22Rv1 (cell line): Measurements from ENCODE around the gene IGSF9.
A peak's percentile ranks its signal among the peaks of the same experiment; 100 is the strongest.

ENCODE experiments used
- H3K27ac ChIP-seq: fragments of 450-650 bp; 2 replicates; pipeline ENCODE4 v1.5.1; 2017
- ZFX ChIP-seq: fragments of 450-650 bp; IDR thresholded peaks from 2 replicates; pipeline ENCODE4 v1.6.1; 2017; ENCODE audit warnings: antibody characterized with exemption, borderline replicate concordance
- TF ChIP-seq, protein P1 (sequence below): fragments of 450-650 bp; IDR thresholded peaks from 2 replicates; pipeline ENCODE4 v1.5.1; 2017; ENCODE audit warnings: mild to moderate bottlenecking

Gene IGSF9

GRCh38 chr1:159936273-159936904, 9.0 kb downstream of the IGSF9 start:
- no peak for TF ChIP-seq ZFX
- TF ChIP-seq, protein P1, sequence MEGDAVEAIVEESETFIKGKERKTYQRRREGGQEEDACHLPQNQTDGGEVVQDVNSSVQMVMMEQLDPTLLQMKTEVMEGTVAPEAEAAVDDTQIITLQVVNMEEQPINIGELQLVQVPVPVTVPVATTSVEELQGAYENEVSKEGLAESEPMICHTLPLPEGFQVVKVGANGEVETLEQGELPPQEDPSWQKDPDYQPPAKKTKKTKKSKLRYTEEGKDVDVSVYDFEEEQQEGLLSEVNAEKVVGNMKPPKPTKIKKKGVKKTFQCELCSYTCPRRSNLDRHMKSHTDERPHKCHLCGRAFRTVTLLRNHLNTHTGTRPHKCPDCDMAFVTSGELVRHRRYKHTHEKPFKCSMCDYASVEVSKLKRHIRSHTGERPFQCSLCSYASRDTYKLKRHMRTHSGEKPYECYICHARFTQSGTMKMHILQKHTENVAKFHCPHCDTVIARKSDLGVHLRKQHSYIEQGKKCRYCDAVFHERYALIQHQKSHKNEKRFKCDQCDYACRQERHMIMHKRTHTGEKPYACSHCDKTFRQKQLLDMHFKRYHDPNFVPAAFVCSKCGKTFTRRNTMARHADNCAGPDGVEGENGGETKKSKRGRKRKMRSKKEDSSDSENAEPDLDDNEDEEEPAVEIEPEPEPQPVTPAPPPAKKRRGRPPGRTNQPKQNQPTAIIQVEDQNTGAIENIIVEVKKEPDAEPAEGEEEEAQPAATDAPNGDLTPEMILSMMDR = peak; percentile 99
- H3K27ac ChIP-seq = peak overlapping the region; percentile 43; the same call in 1 of the 2 replicates

DNA sequence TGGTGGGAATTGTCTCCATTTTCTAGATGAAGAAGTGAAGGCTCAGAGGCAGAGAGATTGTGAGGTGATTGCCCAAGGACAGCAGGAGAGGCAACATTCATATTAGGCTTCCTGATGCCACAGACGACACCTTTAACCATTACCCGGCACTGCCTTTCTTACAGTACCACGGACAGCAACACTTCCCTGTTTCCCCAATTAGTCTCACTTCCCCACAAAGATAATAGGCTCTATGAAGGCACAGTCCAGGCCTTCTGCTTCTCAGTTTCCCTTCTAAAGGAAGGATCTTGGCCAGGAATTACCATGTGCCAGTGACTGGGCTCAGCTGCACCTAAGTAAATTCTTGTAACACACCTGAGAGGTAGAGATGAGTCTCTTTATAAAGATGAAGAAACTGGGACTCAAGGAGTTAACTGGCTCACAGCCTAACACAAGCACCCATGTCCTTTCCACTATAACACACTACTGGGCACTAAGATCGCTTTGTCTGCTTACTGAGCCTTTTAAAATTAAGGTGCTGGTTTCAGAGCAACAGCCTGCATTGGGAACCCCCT, 9.6 kb downstream of the IGSF9 start:
- TF ChIP-seq, protein P1 = no peak
- TF ChIP-seq ZFX = no peak
- no peak overlapping the region for H3K27ac ChIP-seq

DNA sequence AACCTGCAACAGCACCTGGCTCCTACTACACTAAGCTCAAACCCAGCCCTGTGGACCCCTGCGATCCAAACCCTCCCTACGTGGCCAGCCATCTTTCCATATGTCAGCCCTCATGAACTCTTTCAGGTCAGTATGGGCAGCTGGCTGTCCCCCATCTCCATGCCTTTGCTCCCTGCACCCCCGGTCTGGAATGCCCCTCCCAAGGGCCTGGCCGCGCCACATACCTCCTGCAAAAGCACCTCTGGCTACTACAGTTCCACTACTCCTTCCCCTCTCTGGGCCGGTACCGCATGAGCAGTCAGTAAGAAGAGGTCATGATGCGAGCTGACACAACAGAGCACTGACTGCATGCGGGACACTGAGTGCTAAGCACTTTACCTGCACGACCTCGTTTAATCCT, 10.1 kb downstream of the IGSF9 start:
- TF ChIP-seq, protein P1 = no peak
- TF ChIP-seq ZFX = no peak
- H3K27ac ChIP-seq = no peak overlapping the region

DNA sequence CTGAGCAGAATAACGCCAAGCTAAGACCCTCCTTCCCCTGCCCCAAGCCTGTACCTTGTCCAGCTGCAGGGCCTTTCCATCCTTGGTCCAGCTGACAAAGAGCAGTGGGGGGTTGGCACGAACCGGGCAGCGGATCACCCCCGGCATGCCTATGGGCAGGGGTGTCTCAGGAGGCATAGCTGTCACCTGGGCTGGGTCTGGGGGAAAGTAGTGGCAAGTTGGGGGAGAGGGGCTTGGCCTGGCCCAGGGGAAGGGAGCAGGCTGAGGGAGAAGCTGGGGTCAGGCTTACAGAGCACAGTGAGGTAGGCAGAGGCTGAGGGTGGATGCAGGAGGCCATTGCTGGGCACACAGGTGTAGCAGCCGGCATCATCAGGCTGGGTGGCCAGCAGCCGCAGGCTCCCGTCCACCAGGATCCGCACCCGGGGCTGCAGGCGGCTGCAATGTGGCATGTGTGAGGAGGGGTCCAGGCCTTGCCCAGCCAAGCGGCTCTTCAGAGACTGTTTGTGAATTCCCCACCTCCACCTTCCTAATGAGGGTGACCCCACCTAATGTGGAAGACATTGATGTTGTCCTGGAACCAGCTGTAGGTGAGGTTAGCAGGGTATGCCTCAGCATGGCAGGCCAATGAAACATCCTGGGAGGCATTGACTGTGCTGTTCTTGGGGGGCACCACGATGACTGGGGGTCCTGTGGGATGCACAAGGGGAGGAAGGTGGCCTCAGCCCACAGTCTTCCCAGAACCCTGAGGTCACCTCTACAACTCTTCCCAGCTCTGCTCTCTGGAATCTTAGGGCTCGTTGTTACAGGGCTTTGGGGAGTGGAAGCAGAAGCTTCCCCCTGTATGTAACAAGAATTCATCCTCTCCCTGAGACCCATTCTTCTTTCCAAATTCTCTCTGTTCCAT, 11.0 kb downstream of the IGSF9 start:
- TF ChIP-seq ZFX = no peak
- TF ChIP-seq, protein P1 = no peak
- no peak overlapping the region for H3K27ac ChIP-seq

DNA sequence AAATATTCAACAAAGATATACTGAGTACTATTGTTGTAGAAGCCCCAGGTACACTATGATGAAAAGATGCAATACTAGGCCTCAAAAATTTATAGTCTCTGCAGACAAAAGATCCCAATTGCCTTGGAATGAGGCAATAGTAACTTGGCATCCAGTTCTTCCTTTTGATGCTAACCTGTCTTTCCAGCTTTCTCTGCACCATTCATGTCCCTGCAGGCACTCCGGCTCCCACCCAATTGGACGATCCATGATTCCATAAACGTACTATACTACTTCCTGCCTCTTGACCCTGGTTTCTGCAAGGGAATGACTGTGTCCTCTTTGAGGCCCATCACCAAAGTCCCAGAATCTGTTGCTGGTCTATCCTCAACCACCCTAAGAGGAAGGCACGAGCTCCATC, 12.1 kb downstream of the IGSF9 start:
- H3K27ac ChIP-seq = no peak overlapping the region
- TF ChIP-seq ZFX = no peak
- TF ChIP-seq, protein P1 = no peak

GRCh38 chr1:159932296-159933285, 12.8 kb downstream of the IGSF9 start:
- H3K27ac ChIP-seq = no peak overlapping the region
- TF ChIP-seq, protein P1 = no peak
- no peak for TF ChIP-seq ZFX
